Retinal pigment epithelial cell (primary cell): Measurements from ENCODE around the gene RTN4.

Source experiments
- DNase-seq: peaks from one replicate; pipeline ENCODE4 v3.0.0-alpha.2; 2010; ENCODE audit warnings: low read depth
- H3K4me3 ChIP-seq: 2 replicates; pipeline ENCODE4 v1.5.1; 2011; ENCODE audit warnings: mild to moderate bottlenecking, low read length, control low read depth, moderate library complexity
- CTCF ChIP-seq: conservative IDR thresholded peaks from 2 replicates; pipeline ENCODE4 v1.5.1; 2011; ENCODE audit warnings: low read depth, low read length, control low read depth, inconsistent platforms

RTN4 gene

GRCh38 chr2:54969295-54969939, 80.8 kb downstream of the RTN4 start:
- H3K4me3 ChIP-seq, result no peak overlapping the region
- TF ChIP-seq CTCF, result no peak
- no peak for DNase-seq

DNA sequence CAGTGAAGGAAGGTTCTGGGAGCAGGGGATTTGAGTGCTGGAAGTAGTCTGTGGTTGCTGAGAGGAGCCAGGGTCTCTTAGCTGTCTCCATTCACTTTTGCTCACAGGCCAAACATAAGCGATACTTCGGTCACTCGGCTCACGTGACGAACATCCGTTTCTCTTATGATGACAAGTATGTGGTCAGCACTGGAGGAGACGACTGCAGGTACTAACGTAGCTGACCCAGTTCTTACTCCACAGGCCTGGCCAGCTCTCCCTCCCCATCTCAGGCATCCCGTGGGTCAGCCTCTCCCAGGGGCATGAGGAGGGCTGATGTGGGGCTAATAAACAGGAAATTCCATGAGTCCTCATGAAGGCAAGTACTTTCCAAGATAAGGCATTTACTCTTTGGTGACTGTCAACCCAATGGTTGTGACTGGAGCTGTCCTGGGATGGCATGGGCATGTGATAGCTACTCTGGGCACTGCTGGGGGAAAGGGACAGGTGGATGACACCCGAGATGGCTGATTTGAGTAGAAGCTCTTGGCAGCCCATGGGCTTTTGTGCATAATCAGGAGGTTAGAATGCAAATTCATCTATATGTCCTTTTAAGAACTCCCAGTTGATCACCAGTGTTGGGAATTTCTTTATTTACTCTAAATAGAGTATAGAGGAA, 81.6 kb downstream of the RTN4 start:
- H3K4me3 ChIP-seq, result no peak overlapping the region
- no peak for DNase-seq
- TF ChIP-seq CTCF, result no peak

DNA sequence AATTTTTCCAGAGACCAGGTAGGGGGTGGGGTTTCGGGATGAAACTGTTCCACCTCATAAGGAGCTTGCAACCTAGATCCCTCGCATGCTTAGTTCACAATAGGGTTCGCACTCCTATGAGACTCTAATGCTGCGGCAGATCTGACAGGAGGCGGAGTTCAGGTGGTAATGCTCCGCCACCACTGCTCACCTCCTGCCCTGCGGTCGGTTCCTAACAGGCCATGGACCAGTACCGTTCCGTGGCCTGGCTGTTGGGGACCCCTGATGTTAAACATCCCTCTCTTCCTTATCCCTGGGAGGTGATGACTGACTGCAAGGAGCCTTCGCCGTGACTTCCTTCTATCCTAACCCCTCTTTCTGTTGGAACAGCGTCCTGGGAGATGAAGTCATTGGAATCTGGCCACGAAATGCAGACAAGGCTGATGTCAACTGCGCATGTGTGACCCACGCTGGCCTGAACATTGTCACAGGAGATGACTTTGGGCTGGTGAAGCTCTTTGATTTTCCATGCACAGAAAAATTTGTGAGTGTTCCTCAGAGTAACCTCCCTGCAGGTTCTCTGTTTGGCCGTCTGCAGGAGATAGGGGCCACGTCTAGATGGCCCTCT, 82.4 kb downstream of the RTN4 start:
- TF ChIP-seq CTCF, result no peak
- no peak overlapping the region for H3K4me3 ChIP-seq
- DNase-seq, result no peak

DNA sequence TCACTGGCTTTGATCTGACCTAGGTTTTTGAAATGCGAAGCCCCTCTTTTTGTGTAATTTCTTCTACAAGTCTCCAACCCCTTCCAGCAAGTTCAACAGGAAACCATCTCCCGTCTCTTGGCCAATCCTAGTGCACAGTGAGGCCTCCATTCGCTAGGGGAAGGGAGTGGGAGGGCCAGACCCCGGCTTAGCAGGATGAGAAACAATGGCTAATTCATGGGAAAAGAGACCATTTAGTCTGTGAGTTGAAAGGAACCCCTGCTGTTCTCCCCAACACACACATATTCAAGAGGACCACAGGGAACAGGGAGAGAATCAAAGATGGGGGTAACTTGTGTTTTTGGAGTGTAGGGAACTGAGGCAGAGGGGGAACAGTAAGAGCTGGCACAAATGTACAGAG, 83.0 kb downstream of the RTN4 start:
- DNase-seq, result no peak
- H3K4me3 ChIP-seq, result no peak overlapping the region
- no peak for TF ChIP-seq CTCF

DNA sequence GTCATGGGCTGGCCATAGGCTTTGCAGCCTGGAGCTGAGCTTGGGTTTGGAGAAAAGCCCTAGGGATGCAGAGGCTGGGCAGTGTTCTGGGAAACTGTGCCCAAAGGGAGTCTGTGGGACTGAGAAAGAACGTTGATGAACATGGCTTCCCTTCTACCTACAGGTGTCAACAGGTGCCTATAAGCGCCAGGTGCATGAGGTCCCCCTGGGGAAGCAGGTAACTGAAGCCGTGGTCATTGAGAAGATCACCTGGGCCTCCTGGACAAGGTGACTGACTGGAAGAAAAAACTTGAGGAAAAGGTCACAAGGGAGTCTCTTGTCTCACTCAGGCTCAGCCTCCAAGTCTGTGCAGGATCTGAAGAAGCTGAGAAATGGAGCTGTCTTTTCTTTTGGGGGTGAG, 83.4 kb downstream of the RTN4 start:
- TF ChIP-seq CTCF, result no peak
- DNase-seq, result no peak
- H3K4me3 ChIP-seq, result no peak overlapping the region

DNA sequence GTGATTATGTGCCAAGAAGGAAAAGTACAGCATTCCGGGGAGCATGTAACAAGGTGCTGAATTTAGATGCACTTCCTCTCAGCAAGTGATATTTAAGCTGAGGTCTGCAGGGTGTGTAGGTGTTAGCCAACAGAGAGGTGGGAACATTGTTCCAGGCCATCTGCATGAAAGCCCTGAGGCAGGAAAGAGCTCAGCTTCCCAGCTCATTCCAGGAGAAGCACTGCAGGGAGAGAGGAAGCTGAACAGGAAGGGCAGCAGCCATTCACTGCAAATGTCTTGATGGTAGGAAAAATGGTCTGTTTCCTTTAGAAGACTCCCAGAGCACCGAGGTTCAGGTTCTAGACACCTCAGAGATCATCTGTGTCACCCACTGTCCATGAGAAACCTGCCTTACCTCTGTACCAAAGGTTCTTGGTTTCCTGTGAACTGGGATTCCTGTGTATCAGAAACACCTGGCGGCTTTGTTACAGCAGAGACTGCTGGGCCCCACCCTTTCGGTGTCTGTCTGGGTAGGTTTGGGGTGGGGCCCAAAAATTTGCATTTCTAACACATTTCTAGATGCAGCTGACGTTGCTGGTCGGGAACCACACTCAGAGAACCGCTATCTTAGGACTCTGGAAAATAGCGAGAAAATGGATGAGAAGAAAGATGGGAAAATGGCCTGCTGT, 84.0 kb downstream of the RTN4 start:
- no peak for DNase-seq
- TF ChIP-seq CTCF, result no peak
- H3K4me3 ChIP-seq, result no peak overlapping the region
